NB4 (cell line): Measurements from ENCODE around the gene NCAPG2.

Experiments
- DNase-seq: peaks from one replicate; pipeline ENCODE4 v3.0.0; 2010; ENCODE audit warnings: low read depth
- H3K4me3 ChIP-seq: one replicate; pipeline ENCODE4 v1.5.1; 2011; ENCODE audit warnings: mild to moderate bottlenecking, low read depth, low read length, moderate library complexity
- CTCF ChIP-seq: IDR thresholded peaks from one replicate; pipeline ENCODE4 v1.5.1; 2012; ENCODE audit warnings: low read depth, low read length
- MAX ChIP-seq: IDR thresholded peaks from 2 replicates; pipeline ENCODE4 v1.6.1; 2011; ENCODE audit warnings: low read depth, low read length
- MYC ChIP-seq: IDR thresholded peaks from 2 replicates; pipeline ENCODE4 v1.6.1; 2011; ENCODE audit warnings: low read depth, low read length
- POLR2A ChIP-seq: IDR thresholded peaks from 2 replicates; pipeline ENCODE4 v1.6.1; 2011; ENCODE audit warnings: mild to moderate bottlenecking; ENCODE audit not compliant: insufficient read length; ENCODE audit errors: extremely low read depth

Gene NCAPG2

GRCh38 chr7:158687406-158687805 is 17.2 kb downstream of the NCAPG2 start:
- no peak overlapping the region for H3K4me3 ChIP-seq
- no peak for DNase-seq
- TF ChIP-seq MYC (no peak), CTCF (no peak), MAX (no peak), POLR2A (no peak)

GRCh38 chr7:158685693-158686092 is 18.9 kb downstream of the NCAPG2 start:
- H3K4me3 ChIP-seq, result no peak overlapping the region
- TF ChIP-seq CTCF (no peak), MYC (no peak), MAX (no peak), POLR2A (no peak)
- DNase-seq, result no peak

GRCh38 chr7:158684329-158684728 is 20.3 kb downstream of the NCAPG2 start:
- TF ChIP-seq POLR2A (no peak), MAX (no peak), MYC (no peak), CTCF (no peak)
- H3K4me3 ChIP-seq, result no peak overlapping the region
- DNase-seq, result no peak

GRCh38 chr7:158683541-158683940 is 21.1 kb downstream of the NCAPG2 start:
- DNase-seq, result no peak
- TF ChIP-seq CTCF, result no peak
- TF ChIP-seq MYC, result no peak
- no peak overlapping the region for H3K4me3 ChIP-seq

- no peak for DNase-seq
- no peak overlapping the region for H3K4me3 ChIP-seq
- TF ChIP-seq CTCF, result no peak
- TF ChIP-seq MAX, result no peak
- no peak for TF ChIP-seq MYC
- no peak for TF ChIP-seq POLR2A
Measured at GRCh38 chr7:158682456-158682855, 22.1 kb downstream of the NCAPG2 start.

GRCh38 chr7:158680754-158681153 is 23.9 kb downstream of the NCAPG2 start:
- H3K4me3 ChIP-seq, result no peak overlapping the region
- TF ChIP-seq CTCF, result no peak
- TF ChIP-seq POLR2A, result no peak
- TF ChIP-seq MAX, result no peak
- no peak for TF ChIP-seq MYC
- no peak for DNase-seq
